H9 (cell line): ENCODE measurements around the gene MRPL20. TPM values are rescaled to one million over a fixed set of nuclear protein-coding genes. Genes with fewer than 3 reads are reported as not detected.

Source experiments
- DNase-seq: peaks from one replicate; pipeline ENCODE4 v3.0.0-alpha.2; 2017
- H2AFZ ChIP-seq: one replicate; pipeline ENCODE4 v1.6.1; 2013; ENCODE audit warnings: mild to moderate bottlenecking, low read length, control low read depth, moderate library complexity
- H2AK5ac ChIP-seq: 2 replicates; pipeline ENCODE4 v1.6.1; 2013; ENCODE audit warnings: low read length, control low read depth, mixed read lengths; ENCODE audit not compliant: insufficient read length
- H2BK120ac ChIP-seq: one replicate; pipeline ENCODE4 v1.6.1; 2013; ENCODE audit warnings: low read depth, mild to moderate bottlenecking, low read length, control low read depth, inconsistent platforms; ENCODE audit not compliant: poor library complexity, severe bottlenecking
- H2BK12ac ChIP-seq: 2 replicates; pipeline ENCODE4 v1.6.1; 2013; ENCODE audit warnings: low read length, control low read depth, mixed read lengths, low read depth; ENCODE audit not compliant: insufficient read length
- H2BK15ac ChIP-seq: 2 replicates; pipeline ENCODE4 v1.6.1; 2013; ENCODE audit warnings: low read depth, low read length, control low read depth
- H2BK20ac ChIP-seq: one replicate; pipeline ENCODE4 v1.6.1; 2013; ENCODE audit warnings: low read depth, mild to moderate bottlenecking, low read length, control low read depth, inconsistent platforms; ENCODE audit not compliant: poor library complexity, severe bottlenecking
- H2BK5ac ChIP-seq: 2 replicates; pipeline ENCODE4 v1.6.1; 2013; ENCODE audit warnings: low read length, control low read depth, mixed read lengths; ENCODE audit not compliant: insufficient read length
- H3K14ac ChIP-seq: 2 replicates; pipeline ENCODE4 v1.6.1; 2013; ENCODE audit warnings: low read length, control low read depth; ENCODE audit not compliant: insufficient read depth
- H3K18ac ChIP-seq: 2 replicates; pipeline ENCODE4 v1.6.1; 2013; ENCODE audit warnings: low read depth, mild to moderate bottlenecking, mixed read lengths, low read length, control low read depth; ENCODE audit not compliant: insufficient read length
- H3K23ac ChIP-seq: 2 replicates; pipeline ENCODE4 v1.6.1; 2013; ENCODE audit warnings: low read length, control low read depth, mixed read lengths, low read depth; ENCODE audit not compliant: insufficient read length
- H3K23me2 ChIP-seq: 2 replicates; pipeline ENCODE4 v1.6.1; 2013; ENCODE audit warnings: low read depth, mild to moderate bottlenecking, mixed read lengths, low read length, control low read depth; ENCODE audit not compliant: insufficient read length, poor library complexity, severe bottlenecking
- H3K27ac ChIP-seq: 2 replicates; pipeline ENCODE4 v1.5.1; 2013; ENCODE audit warnings: low read length, control low read depth, mixed read lengths, low read depth; ENCODE audit not compliant: insufficient read length
- H3K27me3 ChIP-seq: 2 replicates; pipeline ENCODE4 v1.6.1; 2013; ENCODE audit warnings: low read length, control low read depth, inconsistent platforms; ENCODE audit not compliant: insufficient read depth
- H3K4ac ChIP-seq: 2 replicates; pipeline ENCODE4 v1.6.1; 2013; ENCODE audit warnings: low read depth, mild to moderate bottlenecking, control low read depth, inconsistent platforms, low read length, moderate library complexity
- H3K4me1 ChIP-seq: 2 replicates; pipeline ENCODE4 v1.6.1; 2013; ENCODE audit warnings: low read length, control low read depth, inconsistent platforms; ENCODE audit not compliant: insufficient read depth
- H3K4me2 ChIP-seq: 2 replicates; pipeline ENCODE4 v1.6.1; 2013; ENCODE audit warnings: low read length, control low read depth, mixed read lengths; ENCODE audit not compliant: insufficient read length, insufficient read depth
- H3K56ac ChIP-seq: 2 replicates; pipeline ENCODE4 v1.6.1; 2013; ENCODE audit warnings: low read depth, mild to moderate bottlenecking, mixed read lengths, low read length, control low read depth; ENCODE audit not compliant: insufficient read length
- H3K79me1 ChIP-seq: 2 replicates; pipeline ENCODE4 v1.6.1; 2013; ENCODE audit warnings: low read depth, mild to moderate bottlenecking, moderate library complexity, low read length, control low read depth, inconsistent platforms; ENCODE audit not compliant: insufficient read depth, poor library complexity, severe bottlenecking
- H3K79me2 ChIP-seq: 2 replicates; pipeline ENCODE4 v1.6.1; 2013; ENCODE audit warnings: low read length, control low read depth, inconsistent platforms; ENCODE audit not compliant: insufficient read depth
- H3K9ac ChIP-seq: 2 replicates; pipeline ENCODE4 v1.6.1; 2013; ENCODE audit warnings: low read length, control low read depth, mixed read lengths; ENCODE audit not compliant: insufficient read length; ENCODE audit errors: extremely low read depth
- H3K9me3 ChIP-seq: one replicate; pipeline ENCODE4 v1.6.1; 2013; ENCODE audit warnings: low read depth, low read length, inconsistent platforms; ENCODE audit not compliant: control insufficient read depth
- H3T11ph ChIP-seq: one replicate; pipeline ENCODE4 v1.6.1; 2013; ENCODE audit warnings: mild to moderate bottlenecking, low read length, control low read depth, inconsistent platforms
- H4K20me1 ChIP-seq: one replicate; pipeline ENCODE4 v1.6.1; 2013; ENCODE audit not compliant: control insufficient read depth, insufficient read length, insufficient read depth
- H4K5ac ChIP-seq: 2 replicates; pipeline ENCODE4 v1.6.1; 2013; ENCODE audit warnings: low read depth, mild to moderate bottlenecking, mixed read lengths, low read length, control low read depth; ENCODE audit not compliant: insufficient read length
- H4K8ac ChIP-seq: replicated peaks from 2 replicates; pipeline ENCODE4 v1.6.1; 2013; ENCODE audit warnings: low read length, control low read depth, mixed read lengths, low read depth; ENCODE audit not compliant: insufficient read length
- H4K91ac ChIP-seq: 2 replicates; pipeline ENCODE4 v1.6.1; 2013; ENCODE audit warnings: low read depth, mild to moderate bottlenecking, moderate library complexity, mixed read lengths, low read length, control low read depth; ENCODE audit not compliant: insufficient read length
- H3K27ac Mint-ChIP-seq, 3 experiments: 2 replicates in 2 of 3; 3 replicates in 1 of 3; pipeline ENCODE4 v1.8.0; 2020 to 2021; ENCODE audit warnings: mixed read lengths in 3 of 3, mild to moderate bottlenecking in 1 of 3, moderate library complexity in 1 of 3
- H3K27me3 Mint-ChIP-seq: 2 replicates; pipeline ENCODE4 v1.8.0; 2021; ENCODE audit warnings: low read depth, mild to moderate bottlenecking, moderate library complexity, mixed read lengths
- H3K36me3 Mint-ChIP-seq, 3 experiments: 2 replicates in 2 of 3; 3 replicates in 1 of 3; pipeline ENCODE4 v1.8.0; 2020 to 2021; ENCODE audit warnings: low read depth in 3 of 3, mixed read lengths in 3 of 3; ENCODE audit not compliant: insufficient read depth in 1 of 3
- H3K4me1 Mint-ChIP-seq, 2 experiments: 2 replicates each; pipeline ENCODE4 v1.8.0; 2020; ENCODE audit warnings: mixed read lengths in 2 of 2
- H3K4me3 Mint-ChIP-seq, 2 experiments: 2 replicates in 1 of 2; 3 replicates in 1 of 2; pipeline ENCODE4 v1.8.0; 2020 to 2021; ENCODE audit warnings: mild to moderate bottlenecking in 2 of 2, mixed read lengths in 2 of 2, moderate library complexity in 1 of 2
- H3K9me3 Mint-ChIP-seq, 2 experiments: 2 replicates in 1 of 2; 3 replicates in 1 of 2; pipeline ENCODE4 v1.8.0; 2020; ENCODE audit warnings: mild to moderate bottlenecking in 2 of 2, mixed read lengths in 2 of 2, moderate library complexity in 1 of 2
- WGBS: extraction: QIAGEN DNeasy Blood & Tissue Kit; methylation state at CpG from one replicate; pipeline ENCODE4 v1.1.7; 2013; ENCODE audit warnings: missing lambda C conversion rate, low lambda C conversion rate, mixed read lengths; ENCODE audit not compliant: insufficient read length; ENCODE audit errors: extremely low coverage; 5-methylcytosine and 5-hydroxymethylcytosine counted together
- total RNA-seq: library from RNA; stranded (reverse); gene quantifications from 2 replicates; pipeline ENCODE4 v1.2.1, GENCODE V29; 2021
- TF ChIP-seq, protein P1 (sequence below): fragments of 200-600 bp; sonication (generic); conservative IDR thresholded peaks from 3 replicates; pipeline ENCODE4 v1.8.0; 2021; ENCODE audit warnings: antibody characterized with exemption, mild to moderate bottlenecking

MRPL20 gene
- total RNA-seq, 1 experiment from 2014 or later, result 162 TPM

- Histone ChIP-seq H4K91ac (no peak overlapping the region), H3K79me2 (peaks cover 2% of the 10 kb centered on the region; the same call in 1 of the 2 replicates), H3K18ac (no peak overlapping the region), H4K5ac (no peak overlapping the region), H2AK5ac (no peak overlapping the region), H3K9me3 (no peaks in the 10 kb centered on the region), H3K4me1 (no peaks in the 10 kb centered on the region; the same call in 1 of the 2 replicates), H3K27me3 (no peaks in the 10 kb centered on the region), H3K14ac (no peak overlapping the region), H3K79me1 (no peaks in the 10 kb centered on the region), H4K20me1 (no peaks in the 10 kb centered on the region), H3K27ac (no peak overlapping the region), H3T11ph (no peak overlapping the region), H2BK20ac (no peak overlapping the region), H4K8ac (no peak overlapping the region), H3K4me2 (no peak overlapping the region), H3K23me2 (peaks cover 10% of the 10 kb centered on the region), H2BK5ac (no peak overlapping the region), H3K4ac (no peak overlapping the region), H2BK120ac (no peak overlapping the region), H3K9ac (no peak overlapping the region), H3K23ac (no peak overlapping the region), H2BK15ac (no peak overlapping the region), H3K56ac (no peak overlapping the region), H2AFZ (no peak overlapping the region), H2BK12ac (no peak overlapping the region)
- no CpG with 5 or more reads among the region's 82 CpGs for WGBS
- Mint-ChIP-seq H3K27ac (no peak overlapping the region; a peak in 1 of 7 replicates), H3K27me3 (no peaks in the 10 kb centered on the region), H3K4me1 (peaks cover 10 to 13% of the 10 kb centered on the region in 2 experiments), H3K9me3 (no peaks in the 10 kb centered on the region), H3K36me3 (peaks cover 0 to 9% (median 3%) of the 10 kb centered on the region in 3 experiments; a peak in 4 of 7 replicates), H3K4me3 (no peak overlapping the region)
- DNase-seq, result no peak
- TF ChIP-seq, protein P1, sequence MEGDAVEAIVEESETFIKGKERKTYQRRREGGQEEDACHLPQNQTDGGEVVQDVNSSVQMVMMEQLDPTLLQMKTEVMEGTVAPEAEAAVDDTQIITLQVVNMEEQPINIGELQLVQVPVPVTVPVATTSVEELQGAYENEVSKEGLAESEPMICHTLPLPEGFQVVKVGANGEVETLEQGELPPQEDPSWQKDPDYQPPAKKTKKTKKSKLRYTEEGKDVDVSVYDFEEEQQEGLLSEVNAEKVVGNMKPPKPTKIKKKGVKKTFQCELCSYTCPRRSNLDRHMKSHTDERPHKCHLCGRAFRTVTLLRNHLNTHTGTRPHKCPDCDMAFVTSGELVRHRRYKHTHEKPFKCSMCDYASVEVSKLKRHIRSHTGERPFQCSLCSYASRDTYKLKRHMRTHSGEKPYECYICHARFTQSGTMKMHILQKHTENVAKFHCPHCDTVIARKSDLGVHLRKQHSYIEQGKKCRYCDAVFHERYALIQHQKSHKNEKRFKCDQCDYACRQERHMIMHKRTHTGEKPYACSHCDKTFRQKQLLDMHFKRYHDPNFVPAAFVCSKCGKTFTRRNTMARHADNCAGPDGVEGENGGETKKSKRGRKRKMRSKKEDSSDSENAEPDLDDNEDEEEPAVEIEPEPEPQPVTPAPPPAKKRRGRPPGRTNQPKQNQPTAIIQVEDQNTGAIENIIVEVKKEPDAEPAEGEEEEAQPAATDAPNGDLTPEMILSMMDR, result no peak
Measured at GRCh38 chr1:1439546-1440261, 32.6 kb upstream of the MRPL20 start.
